NCI-H748 (cell line): ENCODE measurements around the gene FBXO7.

Source experiments
- DNase-seq: peaks from one replicate; lab custom pipeline; 2025; ENCODE audit not compliant: unreplicated experiment; lab: John Stamatoyannopoulos, UW

FBXO7 gene

GRCh38 chr22:32531228-32531627, 56.6 kb downstream of the FBXO7 start:
- DNase-seq, result no peak

- peak; percentile 70 for DNase-seq
These were observed 57.6 kb downstream of the FBXO7 start for GRCh38 chr22:32531931-32532819.

GRCh38 chr22:32532820-32533128, 58.2 kb downstream of the FBXO7 start:
- no peak for DNase-seq

- no peak for DNase-seq
These were observed 58.9 kb downstream of the FBXO7 start for GRCh38 chr22:32533265-32534111.

- no peak for DNase-seq
These were observed 59.9 kb downstream of the FBXO7 start for GRCh38 chr22:32534252-32535235.

- DNase-seq, result no peak
These were observed 61.0 kb downstream of the FBXO7 start for GRCh38 chr22:32535531-32536190.

- no peak for DNase-seq
These were observed 61.7 kb downstream of the FBXO7 start for GRCh38 chr22:32536352-32536751.

GRCh38 chr22:32538521-32538920, 63.9 kb downstream of the FBXO7 start:
- no peak for DNase-seq

GRCh38 chr22:32539631-32540421, 65.2 kb downstream of the FBXO7 start:
- no peak for DNase-seq

- DNase-seq, result no peak
These were observed 66.9 kb downstream of the FBXO7 start for GRCh38 chr22:32541481-32541880.

GRCh38 chr22:32542066-32542676, 67.6 kb downstream of the FBXO7 start:
- no peak for DNase-seq

GRCh38 chr22:32542677-32543357, 68.2 kb downstream of the FBXO7 start:
- DNase-seq, result no peak

GRCh38 chr22:32544953-32545558, 70.4 kb downstream of the FBXO7 start:
- DNase-seq, result no peak

- no peak for DNase-seq
These were observed 71.2 kb downstream of the FBXO7 start for GRCh38 chr22:32545801-32546200.

GRCh38 chr22:32546496-32546895, 71.9 kb downstream of the FBXO7 start:
- DNase-seq, result no peak

GRCh38 chr22:32546935-32547334, 72.3 kb downstream of the FBXO7 start:
- DNase-seq, result no peak

GRCh38 chr22:32548039-32548438, 73.4 kb downstream of the FBXO7 start:
- DNase-seq, result no peak
